NCI-H146 (cell line): Measurements from ENCODE around the gene ARFGEF3.
"Not testable (repeated sequence)": the region's sequence is repeated elsewhere in the genome, so short reads cannot be mapped to it uniquely, and the experiment has no call there.

Source experiments
- DNase-seq: peaks from one replicate; lab custom pipeline; 2025; lab: John Stamatoyannopoulos, UW

The ARFGEF3 gene

GRCh38 chr6:138272533-138273315, 111.0 kb downstream of the ARFGEF3 start:
- DNase-seq = no peak

- no peak for DNase-seq
Observed at GRCh38 chr6:138275976-138276375, 114.2 kb downstream of the ARFGEF3 start.

GRCh38 chr6:138277835-138278234, 116.1 kb downstream of the ARFGEF3 start:
- no peak for DNase-seq

GRCh38 chr6:138278326-138278725, 116.6 kb downstream of the ARFGEF3 start:
- DNase-seq = peak; percentile 29

- no peak for DNase-seq
Observed at GRCh38 chr6:138285800-138286199, 124.1 kb downstream of the ARFGEF3 start.

- DNase-seq = no peak
Observed at GRCh38 chr6:138286698-138287097, 125.0 kb downstream of the ARFGEF3 start.

- peak; percentile 81 for DNase-seq
Observed at GRCh38 chr6:138287144-138287955, 125.6 kb downstream of the ARFGEF3 start.

GRCh38 chr6:138288428-138289085, 126.8 kb downstream of the ARFGEF3 start:
- not testable (repeated sequence) for DNase-seq

- DNase-seq = peak; percentile 59
Observed at GRCh38 chr6:138289739-138290138, 128.0 kb downstream of the ARFGEF3 start.

- DNase-seq = no peak
Observed at GRCh38 chr6:138290423-138290962, 128.8 kb downstream of the ARFGEF3 start.

- no peak for DNase-seq
Observed at GRCh38 chr6:138291036-138291848, 129.5 kb downstream of the ARFGEF3 start.

- DNase-seq = no peak
Observed at GRCh38 chr6:138291849-138292181, 130.1 kb downstream of the ARFGEF3 start.

- no peak for DNase-seq
Observed at GRCh38 chr6:138292482-138292881, 130.7 kb downstream of the ARFGEF3 start.

GRCh38 chr6:138293428-138294395, 132.0 kb downstream of the ARFGEF3 start:
- DNase-seq = no peak

GRCh38 chr6:138296381-138296780, 134.6 kb downstream of the ARFGEF3 start:
- DNase-seq = no peak

GRCh38 chr6:138296786-138297185, 135.0 kb downstream of the ARFGEF3 start:
- DNase-seq = no peak

GRCh38 chr6:138297761-138298298, 136.1 kb downstream of the ARFGEF3 start:
- no peak for DNase-seq

GRCh38 chr6:138300469-138300868, 138.7 kb downstream of the ARFGEF3 start:
- DNase-seq = no peak

- DNase-seq = no peak
Observed at GRCh38 chr6:138302554-138302953, 140.8 kb downstream of the ARFGEF3 start.

GRCh38 chr6:138307352-138307751, 145.6 kb downstream of the ARFGEF3 start:
- no peak for DNase-seq
